K562 (cell line): Measurements from ENCODE around the gene CAMP. TPM values are rescaled to one million over a fixed set of nuclear protein-coding genes. Genes with fewer than 3 reads are reported as not detected.

Experiments
- ATAC-seq: fragments of 200-7000 bp; cut with Tn5 transposase; 3 replicates; pipeline ENCODE4 v1.9.1; 2020; ENCODE audit warnings: moderate library complexity
- BruUV-seq: library from RNA; stranded (reverse); fragments of 400-500 nt; replicated peaks from 2 replicates; lab custom pipeline; 2021; lab: Mats Ljungman, UMichigan
- CTCF ChIA-PET: fragments of 300-600 bp; formaldehyde crosslinking; extraction: SDS; loops from one replicate; lab custom pipeline; 2021; ENCODE audit warnings: low intra/inter-chr PET ratio; lab: Yijun Ruan, JAX
- POLR2A ChIA-PET: fragments of 300-600, 350-650 bp; sonication (Branson Sonifier 250); formaldehyde crosslinking; extraction: SDS; loops from one replicate; lab custom pipeline; 2021; ENCODE audit warnings: antibody characterized with exemption, inconsistent platforms; lab: Yijun Ruan, JAX
- DNase-seq, 4 experiments: peaks; one replicate each; pipeline versions ENCODE4 v3.0.0 to v3.0.0-alpha.2; 2011 to 2018; ENCODE audit warnings: low spot score in 3 of 4, mixed read lengths in 3 of 4; ENCODE audit errors: extremely low read depth in 1 of 4
- FAIRE-seq: peaks from 2 replicates; lab custom pipeline; 2011; peaks lifted over from hg19 to GRCh38; lab: Jason Lieb, UNC
- H2AFZ ChIP-seq: 2 replicates; pipeline ENCODE4 v1.6.0; 2011; ENCODE audit warnings: low read depth, low read length, control low read depth, inconsistent platforms
- H3K27ac ChIP-seq: fragments of 200-600 bp; 3 replicates; pipeline ENCODE4 v1.8.0; 2011; ENCODE audit warnings: low read depth, mild to moderate bottlenecking, control low read depth, inconsistent platforms, low read length, moderate library complexity, mixed read lengths; ENCODE audit errors: extremely low read depth
- H3K27me3 ChIP-seq, 2 experiments: fragments of 300-600 bp in 1 of 2; 2 replicates in 1 of 2; 3 replicates in 1 of 2; pipeline versions ENCODE4 v1.6.0 to v1.8.0; 2011; ENCODE audit warnings: inconsistent platforms in 2 of 2, low read length in 2 of 2, mild to moderate bottlenecking in 1 of 2, mixed read lengths in 1 of 2, moderate library complexity in 1 of 2; ENCODE audit not compliant: control insufficient read depth in 2 of 2, insufficient read depth in 2 of 2
- H3K36me3 ChIP-seq: fragments of 300-600 bp; 3 replicates; pipeline ENCODE4 v1.8.0; 2011; ENCODE audit warnings: mild to moderate bottlenecking, low read length, inconsistent platforms; ENCODE audit not compliant: control insufficient read depth, insufficient read depth
- H3K4me1 ChIP-seq, 2 experiments: fragments of 200-600 bp in 1 of 2; replicated peaks in 1 of 2; 2 replicates in 1 of 2; 3 replicates in 1 of 2; pipeline versions ENCODE4 v1.5.1 to v1.8.0; 2011; ENCODE audit warnings: inconsistent platforms in 2 of 2, low read length in 2 of 2, mild to moderate bottlenecking in 1 of 2, mixed read lengths in 1 of 2, moderate library complexity in 1 of 2; ENCODE audit not compliant: control insufficient read depth in 2 of 2, insufficient read depth in 2 of 2
- H3K4me2 ChIP-seq: 2 replicates; pipeline ENCODE4 v1.6.1; 2011; ENCODE audit warnings: low read length, control low read depth, inconsistent platforms, mixed read lengths; ENCODE audit not compliant: insufficient read depth
- H3K4me3 ChIP-seq: fragments of 200-600 bp; sonication (generic), shearing (Covaris generic); 2 replicates; pipeline ENCODE4 v1.5.1; 2016; ENCODE audit warnings: control low read depth, inconsistent platforms
- H3K79me2 ChIP-seq: fragments of 200-600 bp; 3 replicates; pipeline ENCODE4 v1.8.0; 2011; ENCODE audit warnings: low read length, inconsistent platforms; ENCODE audit not compliant: control insufficient read depth, insufficient read depth
- H3K9ac ChIP-seq, 2 experiments: 2 replicates each; pipeline versions ENCODE4 v1.6.0 to v1.6.1; 2011; ENCODE audit warnings: low read depth in 2 of 2, low read length in 2 of 2, control low read depth in 1 of 2, inconsistent platforms in 1 of 2, mild to moderate bottlenecking in 1 of 2, mixed read lengths in 1 of 2; ENCODE audit not compliant: insufficient read depth in 1 of 2
- H3K9me1 ChIP-seq: one replicate; pipeline ENCODE4 v1.6.0; 2011; ENCODE audit warnings: inconsistent platforms, mild to moderate bottlenecking, low read length, moderate library complexity; ENCODE audit not compliant: control insufficient read depth, insufficient read depth
- H3K9me3 ChIP-seq: replicated peaks from 2 replicates; pipeline ENCODE4 v1.5.1; 2011; ENCODE audit warnings: low read depth, low read length, inconsistent platforms; ENCODE audit not compliant: control insufficient read depth, insufficient read depth
- H4K20me1 ChIP-seq: replicated peaks from 2 replicates; pipeline ENCODE4 v1.6.1; 2011; ENCODE audit warnings: low read length, inconsistent platforms, mixed read lengths; ENCODE audit not compliant: control insufficient read depth, insufficient read depth
- ATF3 ChIP-seq, 2 experiments: fragments of 450-650 bp in 1 of 2; sonication (generic) in 1 of 2; formaldehyde crosslinking in 1 of 2; IDR thresholded peaks in 1 of 2; conservative IDR thresholded peaks in 1 of 2; 2 replicates each; pipeline versions ENCODE4 v1.6.1 to v1.8.1; 2016 to 2023; ENCODE audit warnings: mild to moderate bottlenecking in 2 of 2, moderate library complexity in 2 of 2, inconsistent platforms in 1 of 2, missing genetic modification reagents in 1 of 2
- ETV1 ChIP-seq: fragments of 450-650 bp; conservative IDR thresholded peaks from 2 replicates; pipeline ENCODE4 v1.6.1; 2016; ENCODE audit warnings: missing genetic modification characterization, control low read depth, low read depth, missing compliant biosample characterization
- NCOR1 ChIP-seq: fragments of 450-650 bp; IDR thresholded peaks from 2 replicates; pipeline ENCODE4 v1.6.1; 2016; ENCODE audit warnings: mild to moderate bottlenecking, moderate library complexity
- NFE2L1 ChIP-seq: fragments of 450-650 bp; IDR thresholded peaks from 2 replicates; pipeline ENCODE4 v1.6.1; 2016; ENCODE audit warnings: missing genetic modification characterization, low read depth, mild to moderate bottlenecking, missing compliant biosample characterization, moderate library complexity, borderline replicate concordance
- PHB ChIP-seq: fragments of 250-450 bp; sonication (Bioruptor Pico); IDR thresholded peaks from 2 replicates; pipeline ENCODE4 v1.5.0; 2021
- SAP30 ChIP-seq: fragments of 200-600 bp; sonication (generic); IDR thresholded peaks from 2 replicates; pipeline ENCODE4 v1.6.1; 2012; ENCODE audit warnings: borderline replicate concordance, low read depth, mild to moderate bottlenecking, moderate library complexity, low read length, control low read depth, inconsistent platforms; ENCODE audit not compliant: insufficient read depth, poor library complexity, severe bottlenecking
- U2AF2 ChIP-seq: fragments of 200-400 bp; formaldehyde crosslinking; optimal IDR thresholded peaks from 2 replicates; pipeline ENCODE3; 2017; ENCODE audit warnings: low read depth, mild to moderate bottlenecking, low read length
- ZNF143 ChIP-seq: sonication (generic); formaldehyde crosslinking; IDR thresholded peaks from 2 replicates; pipeline ENCODE4 v1.9.0; 2022; ENCODE audit warnings: mild to moderate bottlenecking, missing genetic modification reagents
- ZNF263 ChIP-seq: sonication (generic); formaldehyde crosslinking; IDR thresholded peaks from 2 replicates; pipeline ENCODE4 v1.8.0; 2022; ENCODE audit warnings: mild to moderate bottlenecking, missing genetic modification reagents, borderline replicate concordance
- ZNF324 ChIP-seq: fragments of 250-450 bp; sonication (Bioruptor Pico); IDR thresholded peaks from 2 replicates; pipeline ENCODE4 v1.4.0; 2020; ENCODE audit warnings: mild to moderate bottlenecking
- ZNF583 ChIP-seq: fragments of 250-450 bp; sonication (Bioruptor Pico); IDR thresholded peaks from 2 replicates; pipeline ENCODE4 v1.4.0; 2020
- ZNF584 ChIP-seq: fragments of 200-800 bp; sonication (Bioruptor generic); IDR thresholded peaks from 2 replicates; pipeline ENCODE4 v1.6.1; 2016; ENCODE audit warnings: low read depth, mild to moderate bottlenecking, missing genetic modification characterization, missing compliant biosample characterization
- WGBS: fragments of 100-300 bp; shearing (Covaris generic); methylation state at CpG from one replicate; pipeline ENCODE4 v1.1.6; 2016; ENCODE audit warnings: low coverage, mixed read lengths; ENCODE audit not compliant: insufficient coverage; ENCODE audit errors: missing lambda C conversion rate; 5-methylcytosine and 5-hydroxymethylcytosine counted together
- in situ Hi-C: fragments of 300-500 bp; cut with MboI; formaldehyde crosslinking; loops from 4 replicates; pipeline ENCODE4 v1.15.0; 2018; ENCODE audit warnings: inconsistent platforms, mixed read lengths
- intact Hi-C: fragments of 100-400 bp; cut with micrococcal nuclease; formaldehyde crosslinking; loops from 2 replicates; pipeline ENCODE4 v1.14.2; 2022
- polyA plus RNA-seq, 8 experiments: library from polyadenylated mRNA; depleted of rRNA in 4 of 8; stranded (reverse) in 5 of 8; unstranded in 3 of 8; fragments of >200 nt; fragmentation: Nextera tagmentation in 2 of 8; fragmentation: Illumina TruSeq in 1 of 8; extraction: Ambion mirVana in 2 of 8; extraction: Trizol in 1 of 8; gene quantifications; 2 replicates each; pipeline versions ENCODE4 v1.2.1 to v1.2.3, GENCODE V29; 2011 to 2014; ENCODE audit warnings: inconsistent platforms in 1 of 8, missing spikeins in 1 of 8
- total RNA-seq, 7 experiments: library from RNA; depleted of rRNA in 6 of 7; stranded (reverse); fragments of >200 nt in 6 of 7; fragmentation: Illumina TruSeq in 2 of 7; extraction: Trizol in 2 of 7; gene quantifications; 2 replicates each; pipeline versions ENCODE4 v1.2.1 to v1.2.3, GENCODE V29; 2011 to 2021; ENCODE audit warnings: low replicate concordance in 1 of 7

The CAMP gene
- total and polyA plus RNA-seq, 9 of the 15 experiments (the other 6 are each of a cell fraction or from before 2014, with no cell fraction given), result 0.22 TPM; not detected in 8

- ChIA-PET POLR2A (interaction anchor here (1.5 kb wide), 1 partner anchor 14 kb away, joined by 8 read pairs; the partner anchor contains the start of gene ZNF589), CTCF (no interaction called here)
- Histone ChIP-seq H3K27me3 (peaks cover 3 to 8% of the 10 kb centered on the region in 2 experiments; a peak in 2 of 5 replicates), H3K4me2 (no peak overlapping the region), H3K9me1 (no peaks in the 10 kb centered on the region), H4K20me1 (no peaks in the 10 kb centered on the region), H3K79me2 (no peaks in the 10 kb centered on the region), H3K27ac (no peak overlapping the region), H3K36me3 (no peaks in the 10 kb centered on the region), H2AFZ (no peak overlapping the region), H3K9ac (no peak overlapping the region), H3K9me3 (no peaks in the 10 kb centered on the region), H3K4me1 (peaks cover 0 to 5% of the 10 kb centered on the region in 2 experiments; a peak in 3 of 5 replicates), H3K4me3 (no peak overlapping the region)
- ATAC-seq (no peak), FAIRE-seq (no peak), DNase-seq (no peak)
- TF ChIP-seq ETV1 (tag) (no peak), ZNF324 (CRISPR knock-in tag) (no peak), ZNF143 (no peak), U2AF2 (no peak), ZNF263 (CRISPR knock-in tag) (no peak), NFE2L1 (tag) (no peak), PHB (no peak), ZNF583 (CRISPR knock-in tag) (no peak), ZNF584 (CRISPR knock-in tag) (no peak), SAP30 (no peak), NCOR1 (no peak), ATF3 (IDR thresholded peaks at IDR 0.05) (no peak), ATF3 (CRISPR knock-in tag; conservative IDR thresholded peaks at IDR 0.05) (no peak)
- BruUV-seq, result no TSS peak
- 0% methylated on average over 3 of the region's 3 CpGs for WGBS
- in situ Hi-C loops, result no loop called here
- intact Hi-C loops, result no loop called here
These were observed 3.6 kb downstream of the CAMP start for GRCh38 chr3:48226939-48227338.
